Activated CD8-positive, alpha-beta memory T cell treated with anti-CD3 and anti-CD28 coated beads, Interleukin-2, amount 50 U/mL, for 4 hours (primary cell): Measurements from ENCODE around the gene KRTAP9-8.
"Not testable (repeated sequence)": the region's sequence is repeated elsewhere in the genome, so short reads cannot be mapped to it uniquely, and the experiment has no call there.

ENCODE experiments used
- DNase-seq: peaks from one replicate; pipeline ENCODE4 v3.0.0-alpha.2; 2020

Gene KRTAP9-8

GRCh38 chr17:41255381-41256290, 17.8 kb downstream of the KRTAP9-8 start, which contains the start of gene KRTAP9-9:
Gene KRTAP9-9, plus strand, starts transcription at chr17:41255384.
- not testable (repeated sequence) for DNase-seq

- DNase-seq, result no peak
Observed at GRCh38 chr17:41256291-41256685, 18.5 kb downstream of the KRTAP9-8 start.

GRCh38 chr17:41258406-41258805, 20.6 kb downstream of the KRTAP9-8 start:
- DNase-seq, result no peak

GRCh38 chr17:41263212-41263611, 25.4 kb downstream of the KRTAP9-8 start:
- no peak for DNase-seq

- DNase-seq, result no peak
Observed at GRCh38 chr17:41264599-41264998, 26.8 kb downstream of the KRTAP9-8 start.

GRCh38 chr17:41265078-41265477, 27.3 kb downstream of the KRTAP9-8 start, which contains the start of gene KRTAP9-6:
Gene KRTAP9-6, plus strand, starts transcription at chr17:41265378. Its CDS starts 0 bp downstream, at chr17:41265378.
- DNase-seq, result no peak

GRCh38 chr17:41267711-41268110, 29.9 kb downstream of the KRTAP9-8 start:
- no peak for DNase-seq

GRCh38 chr17:41271323-41271722, 33.5 kb downstream of the KRTAP9-8 start:
- not testable (repeated sequence) for DNase-seq

- no peak for DNase-seq
Observed at GRCh38 chr17:41271858-41272257, 34.1 kb downstream of the KRTAP9-8 start.

GRCh38 chr17:41275648-41276190, 37.9 kb downstream of the KRTAP9-8 start, which contains the start of gene KRTAP9-7:
Gene KRTAP9-7, plus strand, starts transcription at chr17:41275698. Its CDS starts 0 bp downstream, at chr17:41275698.
- not testable (repeated sequence) for DNase-seq

- no peak for DNase-seq
Observed at GRCh38 chr17:41278176-41278955, 40.6 kb downstream of the KRTAP9-8 start.

GRCh38 chr17:41284043-41284442, 46.2 kb downstream of the KRTAP9-8 start:
- DNase-seq, result no peak

- DNase-seq, result no peak
Observed at GRCh38 chr17:41284546-41284945, 46.7 kb downstream of the KRTAP9-8 start.

- DNase-seq, result no peak
Observed at GRCh38 chr17:41287050-41287449, 49.3 kb downstream of the KRTAP9-8 start.
